ENCODE data around the gene A2ML1. TPM values are rescaled to one million over a fixed set of nuclear protein-coding genes. Genes with fewer than 3 reads are reported as not detected.
"Not testable (repeated sequence)": the region's sequence is repeated elsewhere in the genome, so short reads cannot be mapped to it uniquely, and the experiment has no call there.

The A2ML1 gene
- under 1 TPM in 1 of 2 donors, not detected in 1; 0.44 TPM for total RNA-seq
- long read RNA-seq: 0 reads

GRCh38 chr12:8822298-8822697, at the start of gene A2ML1:
TSS of gene A2ML1 (plus strand) at chr12:8822621. CDS start at chr12:8822652, 31 bp downstream.
- ATAC-seq (no peak), DNase-seq (no peak)
- intact Hi-C loops (cut with DNase I): loop anchor here in 1 of 2 donors (5.0 kb wide), 1 partner anchor 140 kb away; no protein-coding TSS in a partner anchor

- intact Hi-C loops (cut with DNase I): loop anchor here in 1 of 2 donors (10.0 kb wide), 3 partner anchors 91 to 261 kb away; no protein-coding TSS in a partner anchor
- DNase-seq: peak; percentile 39
- ATAC-seq: peak; percentile 64 to 82
Observed at GRCh38 chr12:8773461-8773860, 49.0 kb upstream of the A2ML1 start.

DNA sequence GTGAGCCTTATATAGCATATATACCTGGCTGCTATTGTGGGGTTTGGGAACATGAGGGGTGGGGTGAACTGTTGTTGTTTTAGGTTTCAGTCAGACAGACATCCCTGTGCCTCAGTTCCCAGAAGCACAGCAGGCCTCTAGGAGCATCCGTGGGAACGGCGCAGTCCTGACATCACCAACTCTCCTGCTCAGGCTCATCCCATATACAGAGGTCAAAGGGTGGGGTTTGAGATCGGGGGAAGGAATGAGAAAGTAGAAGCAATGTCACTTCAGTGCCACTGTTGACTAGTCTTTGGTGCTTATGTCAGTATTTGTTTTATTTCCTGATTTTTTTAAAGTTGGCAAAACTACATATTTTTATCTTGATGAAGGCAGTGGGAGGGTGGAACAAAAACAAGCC, 43.1 kb upstream of the A2ML1 start:
- no peak for ATAC-seq
- intact Hi-C loops (cut with DNase I): loop anchor here in 1 of 2 donors (10.0 kb wide), 3 partner anchors 86 to 256 kb away; no protein-coding TSS in a partner anchor
- DNase-seq: no peak

- DNase-seq (no peak), ATAC-seq (no peak)
- intact Hi-C loops (cut with DNase I): loop anchor here in 1 of 2 donors (10.0 kb wide), 3 partner anchors 85 to 255 kb away; no protein-coding TSS in a partner anchor
Observed at GRCh38 chr12:8779862-8780261, 42.6 kb upstream of the A2ML1 start.

DNA sequence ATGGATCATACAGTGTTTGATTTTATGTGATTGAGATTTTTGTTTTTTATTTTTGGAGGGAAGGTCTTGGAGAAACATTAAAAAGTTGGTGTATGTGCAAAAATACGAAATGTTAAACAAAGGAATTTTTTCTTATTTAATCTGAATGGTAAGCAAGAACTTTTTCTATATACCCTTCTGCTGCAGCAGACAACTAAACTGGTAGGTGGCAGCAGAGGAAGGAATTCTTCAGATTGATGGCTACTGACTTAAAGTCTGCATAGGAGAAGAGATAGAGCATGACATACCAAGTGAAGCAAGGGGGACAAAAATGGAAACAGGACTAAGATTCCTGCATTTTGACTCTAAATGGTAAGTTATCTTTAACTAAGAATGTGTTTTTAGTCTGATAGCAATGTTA, 42.0 kb upstream of the A2ML1 start:
- DNase-seq: no peak
- ATAC-seq: no peak
- intact Hi-C loops (cut with DNase I): no loop called here

DNA sequence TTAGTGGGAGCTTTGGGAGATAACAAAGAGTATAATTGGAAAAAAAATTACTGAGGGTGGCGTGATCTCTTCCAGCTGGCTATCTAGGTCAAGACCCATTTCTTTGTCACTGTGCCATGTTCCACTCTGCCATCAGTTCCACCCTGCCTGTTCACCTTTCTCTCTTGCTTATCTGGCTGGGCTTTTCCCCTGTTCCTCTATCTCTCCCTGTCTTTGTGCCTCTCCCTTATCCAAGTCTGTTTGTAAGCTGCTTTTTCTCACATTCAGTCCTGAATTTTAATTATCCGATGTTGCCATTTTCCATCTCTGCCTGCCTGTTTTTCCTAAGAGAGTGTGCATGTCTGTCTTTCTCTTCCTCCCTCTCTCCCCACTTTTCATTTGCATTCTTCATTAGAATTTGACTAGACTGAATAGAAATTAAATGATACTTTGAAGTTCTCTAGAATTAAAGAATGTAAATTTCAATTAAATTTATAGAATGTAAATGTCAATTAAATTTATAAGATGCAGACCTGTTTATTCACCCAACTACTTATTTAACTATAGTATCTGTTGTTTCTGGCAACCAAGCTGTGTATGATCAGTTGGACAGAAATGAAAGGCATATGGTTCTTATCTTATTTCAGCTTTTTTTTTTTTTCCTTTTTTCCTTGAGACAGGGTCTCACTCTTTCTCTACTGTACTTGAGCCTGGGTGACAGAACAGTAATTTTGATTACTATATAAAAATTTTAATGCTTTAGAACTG, 40.9 kb upstream of the A2ML1 start:
- intact Hi-C loops (cut with DNase I): no loop called here
- DNase-seq (no peak), ATAC-seq (peak in 1 of 2 donors; percentile 43)

GRCh38 chr12:8784290-8784888, 38.0 kb upstream of the A2ML1 start:
- intact Hi-C loops (cut with DNase I): no loop called here
- ATAC-seq: no peak
- no peak for DNase-seq

GRCh38 chr12:8785499-8785898, 36.9 kb upstream of the A2ML1 start:
- intact Hi-C loops (cut with DNase I): no loop called here
- ATAC-seq (no peak), DNase-seq (no peak)

DNA sequence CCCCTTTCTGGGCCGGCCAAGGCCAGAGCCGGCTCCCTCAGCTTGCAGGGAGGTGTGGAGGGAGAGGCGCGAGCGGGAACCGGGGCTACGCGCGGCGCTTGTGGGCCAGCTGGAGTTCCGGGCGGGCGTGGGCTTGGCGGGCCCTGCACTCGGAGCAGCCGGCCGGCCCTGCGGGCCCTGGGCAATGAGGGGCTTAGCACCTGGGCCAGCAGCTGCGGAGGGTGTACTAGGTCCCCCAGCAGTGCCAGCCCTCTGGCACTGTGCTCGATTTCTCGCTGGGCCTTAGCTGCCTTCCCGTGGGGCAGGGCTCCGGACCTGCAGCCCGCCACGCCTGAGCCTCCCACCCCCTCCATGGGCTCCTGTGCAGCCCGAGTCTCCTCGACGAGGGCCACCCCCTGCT, 35.2 kb upstream of the A2ML1 start:
- ATAC-seq; intact Hi-C loops (cut with DNase I); DNase-seq: not testable (repeated sequence)

DNA sequence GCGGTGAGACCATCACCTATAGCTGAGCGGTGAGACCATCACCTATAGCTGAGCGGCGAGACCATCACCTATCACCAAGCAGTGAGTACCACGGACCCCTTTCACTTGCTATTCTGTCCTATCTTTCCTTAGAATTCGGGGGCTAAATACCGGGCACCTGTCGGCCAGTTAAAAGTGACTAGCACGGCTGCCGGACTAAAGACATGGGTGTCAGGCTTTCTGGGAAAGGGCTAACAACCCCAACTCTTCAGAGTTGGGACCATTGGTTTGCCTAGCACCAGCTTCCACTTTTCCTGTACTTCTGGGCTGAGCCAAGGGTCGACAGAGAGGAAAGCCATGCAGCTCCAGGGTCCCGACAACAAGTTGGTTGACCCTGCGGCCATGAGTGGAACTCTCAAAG, 33.7 kb upstream of the A2ML1 start:
- DNase-seq; intact Hi-C loops (cut with DNase I); ATAC-seq: not testable (repeated sequence)

- DNase-seq; ATAC-seq; intact Hi-C loops (cut with DNase I): not testable (repeated sequence)
Observed at GRCh38 chr12:8789341-8790013, 32.9 kb upstream of the A2ML1 start.

DNA sequence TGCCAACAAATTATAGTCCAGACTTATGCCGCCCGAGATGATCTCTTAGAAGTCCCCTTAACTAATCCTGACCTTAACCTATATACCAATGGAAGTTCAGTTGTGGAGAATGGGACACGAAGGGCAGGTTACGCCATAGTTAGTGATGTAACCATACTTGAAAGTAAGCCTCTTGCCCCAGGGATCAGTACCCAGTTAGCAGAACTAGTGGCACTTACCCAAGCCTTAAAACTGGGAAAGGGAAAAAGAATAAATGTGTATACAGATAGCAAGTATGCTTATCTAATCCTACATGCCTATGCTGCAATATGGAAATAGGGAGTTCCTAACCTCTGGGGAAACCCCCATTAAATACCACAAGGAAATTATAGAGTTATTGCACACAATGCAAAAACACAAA, 29.2 kb upstream of the A2ML1 start:
- intact Hi-C loops (cut with DNase I); DNase-seq; ATAC-seq: not testable (repeated sequence)

GRCh38 chr12:8794611-8795010, 27.8 kb upstream of the A2ML1 start:
- intact Hi-C loops (cut with DNase I); ATAC-seq; DNase-seq: not testable (repeated sequence)

- DNase-seq: no peak
- ATAC-seq: no peak
- intact Hi-C loops (cut with DNase I): no loop called here
Observed at GRCh38 chr12:8796831-8797626, 25.4 kb upstream of the A2ML1 start.

GRCh38 chr12:8801213-8801612, 21.2 kb upstream of the A2ML1 start:
- ATAC-seq; intact Hi-C loops (cut with DNase I): not testable (repeated sequence)

DNA sequence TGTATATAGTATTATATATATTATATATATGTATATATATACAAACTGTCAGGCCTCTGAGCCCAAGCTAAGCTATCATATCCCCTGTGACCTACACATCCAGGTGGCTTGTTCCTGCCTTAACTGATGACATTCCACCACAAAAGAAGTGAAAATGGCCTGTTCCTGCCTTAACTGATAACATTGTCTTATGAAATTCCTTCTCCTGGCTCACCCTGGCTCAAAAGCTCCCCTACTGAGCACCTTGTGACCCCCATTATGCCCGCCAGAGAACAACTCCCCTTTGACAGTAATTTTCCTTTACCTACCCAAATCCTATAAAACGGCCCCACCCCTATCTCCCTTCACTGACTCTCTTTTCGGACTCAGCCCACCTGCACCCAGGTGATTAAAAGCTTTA, 17.6 kb upstream of the A2ML1 start:
- ATAC-seq: not testable (repeated sequence)

More at GRCh38 chr12:8801213-8801612, 21.2 kb upstream of the A2ML1 start:
- DNase-seq: not testable (repeated sequence)

DNA sequence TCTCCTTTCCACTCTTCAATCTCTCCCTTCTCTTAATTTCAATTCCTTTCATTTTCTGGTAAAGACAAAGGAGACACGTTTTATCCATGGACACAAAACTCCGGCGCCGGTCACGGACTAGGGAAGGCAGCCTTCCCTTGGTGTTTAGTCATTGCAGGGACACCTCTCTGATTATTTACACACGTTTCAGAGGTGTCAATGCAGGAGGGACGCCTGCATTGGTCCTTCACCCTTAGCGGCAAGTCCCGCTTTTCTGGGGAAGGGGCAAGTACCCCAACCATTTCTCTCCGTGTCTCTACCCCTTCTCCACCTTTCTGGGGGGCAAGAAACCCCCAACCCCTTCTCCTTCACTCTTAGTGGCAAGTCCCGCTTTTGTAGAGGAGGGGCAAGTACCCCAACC, 16.9 kb upstream of the A2ML1 start:
- ATAC-seq; intact Hi-C loops (cut with DNase I); DNase-seq: not testable (repeated sequence)

More for the DNA sequence above, 17.6 kb upstream of the A2ML1 start:
- DNase-seq; intact Hi-C loops (cut with DNase I): not testable (repeated sequence)

GRCh38 chr12:8807084-8807483, 15.3 kb upstream of the A2ML1 start:
- DNase-seq; intact Hi-C loops (cut with DNase I); ATAC-seq: not testable (repeated sequence)

DNA sequence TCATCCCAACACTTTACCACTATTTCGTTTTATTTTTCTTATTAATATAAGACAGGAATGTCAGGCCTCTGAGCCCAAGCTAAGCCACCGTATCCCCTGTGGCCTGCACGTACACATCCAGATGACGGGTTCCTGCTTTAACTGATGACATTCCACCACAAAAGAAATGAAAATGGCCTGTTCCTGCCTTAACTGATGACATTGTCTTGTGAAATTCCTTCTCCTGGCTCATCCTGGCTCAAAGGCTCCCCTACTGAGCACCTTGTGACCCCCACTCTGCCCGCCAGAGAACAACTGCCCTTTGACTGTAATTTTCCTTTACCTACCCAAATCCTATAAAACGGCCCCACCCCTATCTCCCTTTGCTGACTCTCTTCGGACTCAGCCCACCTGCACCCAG, 12.3 kb upstream of the A2ML1 start:
- intact Hi-C loops (cut with DNase I); DNase-seq; ATAC-seq: not testable (repeated sequence)

All from left cardiac atrium (tissue), 4 donors.